Esophagus squamous epithelium (tissue), 5 donors: ENCODE measurements around the gene LRRK2. TPM values are rescaled to one million over a fixed set of nuclear protein-coding genes. Genes with fewer than 3 reads are reported as not detected.

Experiments used
- DNase-seq: peaks from one replicate; lab custom pipeline; 2025; lab: John Stamatoyannopoulos, UW
- H3K27ac ChIP-seq, 4 donors: fragments of 200-600 bp; sonication (generic); one replicate each; pipeline ENCODE4 v1.5.1; 2016 to 2019; ENCODE audit warnings: mild to moderate bottlenecking in 1 of 4
- H3K27me3 ChIP-seq, 4 donors: fragments of 200-600 bp; sonication (generic); 1 replicate in 3 of 4; 2 replicates in 1 of 4; pipeline versions ENCODE4 v1.5.1 to v1.6.0; 2017 to 2021; ENCODE audit warnings: antibody characterized with exemption in 1 of 4
- H3K36me3 ChIP-seq, 3 donors: fragments of 200-600 bp; sonication (generic); one replicate each; pipeline ENCODE4 v1.5.1; 2016 to 2019
- H3K4me1 ChIP-seq, 3 donors: fragments of 200-600 bp; sonication (generic); one replicate each; pipeline ENCODE4 v1.5.1; 2017 to 2019
- H3K4me3 ChIP-seq, 4 donors: fragments of 200-600 bp; sonication (generic); 1 replicate in 3 of 4; 2 replicates in 1 of 4; pipeline ENCODE4 v1.5.1; 2016 to 2019; ENCODE audit warnings: mild to moderate bottlenecking in 2 of 4, moderate library complexity in 1 of 4
- H3K9me3 ChIP-seq, 3 donors: fragments of 200-600 bp; sonication (generic); one replicate each; pipeline ENCODE4 v1.5.1; 2016 to 2019
- POLR2A ChIP-seq, 4 donors: fragments of 450-650 bp; IDR thresholded peaks; one replicate each; pipeline ENCODE4 v1.6.1; 2017; ENCODE audit warnings: antibody characterized with exemption in 4 of 4, mild to moderate bottlenecking in 4 of 4, moderate library complexity in 3 of 4
- WGBS, 2 donors: methylation state at CpG; one replicate each; pipeline ENCODE4 v1.1.5; 2018; 5-methylcytosine and 5-hydroxymethylcytosine counted together
- intact Hi-C: fragments of 100-400 bp; cut with DNase I; formaldehyde crosslinking; loops from one replicate; pipeline ENCODE4 v1.15.0; 2022
- total RNA-seq, 4 donors: library from RNA; depleted of rRNA; stranded (reverse); fragments of >200 nt; gene quantifications; one replicate each; pipeline ENCODE4 v1.1.0, GENCODE V29; 2016
- TF ChIP-seq, protein P1 (sequence below), 6 experiments: fragments of 450-650 bp in 4 of 6; fragments of 200-600 bp in 2 of 6; sonication (generic) in 2 of 6; IDR thresholded peaks; one replicate each; pipeline ENCODE4 v1.5.1; 2016 to 2019; ENCODE audit warnings: antibody characterized with exemption in 6 of 6, mild to moderate bottlenecking in 4 of 6, moderate library complexity in 4 of 6
- donor health status: DM: yes; HTN: yes; CAD: no.

Gene LRRK2
- total RNA-seq, 4 donors from 2014 or later: 10.9 to 21.4 (median 13.4) TPM

DNA sequence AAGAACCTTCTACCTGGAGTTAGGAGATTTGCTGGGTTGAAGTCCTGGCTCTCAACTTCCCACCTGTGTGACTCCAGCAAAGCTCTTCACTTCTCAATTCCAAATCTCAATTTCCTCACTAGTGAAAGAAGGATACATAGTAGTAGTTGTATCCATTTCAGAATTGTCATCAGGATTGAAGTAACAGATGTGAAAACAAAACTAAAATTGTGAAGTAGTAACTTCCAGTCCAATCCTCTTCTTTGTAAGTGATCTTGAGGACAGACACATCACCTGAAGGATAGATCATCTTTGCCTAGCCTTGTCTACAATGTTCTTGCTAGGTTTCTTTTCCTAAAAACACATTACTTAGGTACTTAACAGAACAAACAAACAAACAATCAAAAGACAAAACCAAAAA lies 1.2 kb upstream of the LRRK2 start:
- no peaks in the 10 kb centered on the region for H3K36me3 ChIP-seq
- H3K27ac ChIP-seq: peak overlapping the region; percentile 94 to 96 (median 94)
- peak overlapping the region; percentile 64 to 81 (median 72) for H3K4me3 ChIP-seq
- H3K9me3 ChIP-seq: no peaks in the 10 kb centered on the region
- intact Hi-C loops: no loop called here
- H3K4me1 ChIP-seq: peaks cover 0 to 46% (median 0%) of the 10 kb centered on the region in 3 donors
- H3K27me3 ChIP-seq: no peaks in the 10 kb centered on the region
- TF ChIP-seq, protein P1, sequence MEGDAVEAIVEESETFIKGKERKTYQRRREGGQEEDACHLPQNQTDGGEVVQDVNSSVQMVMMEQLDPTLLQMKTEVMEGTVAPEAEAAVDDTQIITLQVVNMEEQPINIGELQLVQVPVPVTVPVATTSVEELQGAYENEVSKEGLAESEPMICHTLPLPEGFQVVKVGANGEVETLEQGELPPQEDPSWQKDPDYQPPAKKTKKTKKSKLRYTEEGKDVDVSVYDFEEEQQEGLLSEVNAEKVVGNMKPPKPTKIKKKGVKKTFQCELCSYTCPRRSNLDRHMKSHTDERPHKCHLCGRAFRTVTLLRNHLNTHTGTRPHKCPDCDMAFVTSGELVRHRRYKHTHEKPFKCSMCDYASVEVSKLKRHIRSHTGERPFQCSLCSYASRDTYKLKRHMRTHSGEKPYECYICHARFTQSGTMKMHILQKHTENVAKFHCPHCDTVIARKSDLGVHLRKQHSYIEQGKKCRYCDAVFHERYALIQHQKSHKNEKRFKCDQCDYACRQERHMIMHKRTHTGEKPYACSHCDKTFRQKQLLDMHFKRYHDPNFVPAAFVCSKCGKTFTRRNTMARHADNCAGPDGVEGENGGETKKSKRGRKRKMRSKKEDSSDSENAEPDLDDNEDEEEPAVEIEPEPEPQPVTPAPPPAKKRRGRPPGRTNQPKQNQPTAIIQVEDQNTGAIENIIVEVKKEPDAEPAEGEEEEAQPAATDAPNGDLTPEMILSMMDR (IDR thresholded peaks at IDR 0.05): no peak
- DNase-seq: no peak

DNA sequence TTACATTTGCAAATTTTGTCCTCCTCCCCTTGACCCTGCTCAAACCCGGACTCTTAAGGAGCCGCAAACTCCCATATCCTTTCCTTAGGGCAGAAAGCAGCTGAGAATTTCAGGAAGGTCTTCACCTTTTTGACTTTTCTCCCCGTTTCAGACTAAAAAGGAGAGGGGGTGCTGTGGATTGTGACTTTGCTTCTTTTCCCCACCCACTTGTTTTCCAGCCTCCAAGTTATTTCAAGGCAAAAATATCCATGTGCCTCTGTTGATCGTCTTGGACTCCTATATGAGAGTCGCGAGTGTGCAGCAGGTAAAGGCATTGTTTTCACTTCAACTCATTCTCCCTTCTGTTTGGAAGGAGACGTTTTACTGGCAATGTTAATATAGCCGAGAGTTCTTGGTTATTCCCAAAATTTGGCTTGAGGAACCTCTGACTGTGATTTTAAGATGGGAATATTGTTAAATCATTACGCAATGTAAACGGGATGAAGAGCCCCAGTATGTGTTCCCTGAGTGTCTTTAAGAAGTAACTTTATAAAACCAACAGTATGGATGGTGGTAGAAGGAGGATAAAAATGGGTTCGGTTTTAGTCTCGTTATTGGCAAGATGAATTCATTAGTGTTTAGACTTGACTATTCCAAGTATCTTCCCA lies 663 bp downstream of the LRRK2 start:
- WGBS, 2 donors: 13 to 21% methylated on average over 12 of the region's 12 CpGs
- no peaks in the 10 kb centered on the region for H3K9me3 ChIP-seq
- TF ChIP-seq, protein P1 (IDR thresholded peaks at IDR 0.05): no peak
- no peak for TF ChIP-seq POLR2A (IDR thresholded peaks at IDR 0.05)
- peak overlapping the region; percentile 94 to 96 (median 94) for H3K27ac ChIP-seq
- H3K4me3 ChIP-seq: peak overlapping the region; percentile 64 to 81 (median 72)
- no peaks in the 10 kb centered on the region for H3K27me3 ChIP-seq
- DNase-seq: no peak
- intact Hi-C loops: no loop called here
- no peaks in the 10 kb centered on the region for H3K36me3 ChIP-seq
- peaks cover 0 to 63% (median 4%) of the 10 kb centered on the region in 3 donors for H3K4me1 ChIP-seq

DNA sequence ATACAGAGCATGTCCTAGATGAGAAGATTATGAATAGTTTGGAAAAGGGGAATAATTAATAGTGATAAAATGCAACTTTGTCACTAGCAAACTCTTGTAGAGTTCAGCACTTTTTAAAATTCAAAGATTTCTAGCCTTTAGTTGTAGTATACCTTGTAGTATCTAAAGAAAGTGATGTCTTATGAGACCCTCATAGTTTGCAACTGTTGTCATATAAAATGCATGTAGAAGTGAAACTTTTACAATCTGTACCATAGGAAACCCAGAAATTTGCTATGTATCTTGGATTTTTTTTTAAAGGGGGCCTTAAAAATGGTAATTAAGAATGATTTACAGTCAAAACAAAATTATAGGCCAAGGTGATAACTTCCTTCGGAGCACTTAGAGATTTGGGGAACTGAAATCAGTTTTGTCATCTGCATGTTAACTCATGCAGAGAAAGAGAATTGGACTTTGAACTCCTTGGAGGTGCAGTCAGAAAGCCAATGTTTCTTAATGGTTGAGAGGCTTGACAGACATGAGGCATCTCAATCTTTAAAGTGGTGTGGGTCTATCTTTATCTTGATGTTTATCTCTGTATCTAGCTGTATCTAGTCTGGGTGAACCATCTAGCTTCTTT lies 1.3 kb downstream of the LRRK2 start:
- no peaks in the 10 kb centered on the region for H3K9me3 ChIP-seq
- peaks cover 0 to 64% (median 4%) of the 10 kb centered on the region in 3 donors for H3K4me1 ChIP-seq
- H3K27me3 ChIP-seq: no peaks in the 10 kb centered on the region
- WGBS, 2 donors: 17 to 18% methylated on average over 1 of the region's 1 CpG
- H3K4me3 ChIP-seq: peak overlapping the region; percentile 64 to 81 (median 72)
- TF ChIP-seq, protein P1 (IDR thresholded peaks at IDR 0.05): no peak
- peak in 1 of 4 donors; percentile 19 for TF ChIP-seq POLR2A (IDR thresholded peaks at IDR 0.05)
- DNase-seq: no peak
- H3K36me3 ChIP-seq: no peaks in the 10 kb centered on the region
- intact Hi-C loops: no loop called here
- H3K27ac ChIP-seq: peak overlapping the region; percentile 94 to 96 (median 94)

DNA sequence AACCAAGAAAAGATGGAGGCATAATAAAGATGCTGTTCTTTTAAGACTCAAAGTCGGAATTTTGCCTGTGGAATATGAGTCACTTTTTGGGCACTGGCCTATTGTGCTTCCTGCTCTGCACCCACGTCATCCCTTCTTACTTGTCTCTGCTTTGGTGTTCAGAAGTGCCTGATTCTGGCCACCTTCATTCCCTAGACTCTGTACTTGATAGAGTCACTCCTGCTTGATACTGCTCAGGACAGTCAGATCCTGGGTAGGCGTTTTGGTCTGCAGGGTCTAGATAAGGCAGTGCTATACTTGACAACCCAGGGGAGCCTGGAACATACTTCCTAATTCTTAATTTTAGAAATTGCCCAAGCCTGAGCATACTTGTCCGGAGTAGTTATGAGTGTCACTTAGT lies 1.9 kb downstream of the LRRK2 start:
- no peak for DNase-seq
- peak overlapping the region; percentile 66 to 96 (median 94) for H3K27ac ChIP-seq
- intact Hi-C loops: no loop called here
- H3K9me3 ChIP-seq: no peaks in the 10 kb centered on the region
- H3K4me1 ChIP-seq: peaks cover 0 to 64% (median 4%) of the 10 kb centered on the region in 3 donors
- peak overlapping the region in 3 of 4 donors; percentile 70 to 81 (median 73) for H3K4me3 ChIP-seq
- H3K36me3 ChIP-seq: peaks cover 0 to under 1% (median 0%) of the 10 kb centered on the region in 3 donors
- WGBS, 2 donors: 4 to 15% methylated on average over 4 of the region's 4 CpGs
- TF ChIP-seq POLR2A (IDR thresholded peaks at IDR 0.05): peak in 1 of 4 donors; percentile 32
- TF ChIP-seq, protein P1 (IDR thresholded peaks at IDR 0.05): no peak
- H3K27me3 ChIP-seq: no peaks in the 10 kb centered on the region

DNA sequence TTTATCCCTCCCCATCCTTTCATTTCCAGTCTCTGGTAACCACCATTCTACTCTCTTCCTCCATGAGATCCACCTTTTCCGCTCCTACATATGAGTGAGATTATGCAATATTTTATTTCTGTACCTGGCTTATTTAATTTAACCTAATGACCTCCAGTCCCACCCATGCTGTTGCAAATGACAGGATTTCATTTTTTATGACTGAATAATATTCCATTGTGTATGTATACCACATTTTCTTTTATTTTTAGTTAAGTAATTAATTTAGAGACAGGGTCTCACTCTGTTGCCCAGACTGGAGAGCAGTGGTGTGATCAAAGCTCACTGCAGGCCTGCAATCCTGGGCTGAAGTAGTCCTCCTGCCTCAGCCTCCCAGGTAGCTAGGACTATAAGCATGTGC lies 2.6 kb downstream of the LRRK2 start:
- TF ChIP-seq POLR2A (IDR thresholded peaks at IDR 0.05): no peak
- TF ChIP-seq, protein P1 (IDR thresholded peaks at IDR 0.05): no peak
- intact Hi-C loops: no loop called here
- H3K27me3 ChIP-seq: no peaks in the 10 kb centered on the region
- no peak for DNase-seq
- peaks cover 0 to 8% (median 0%) of the 10 kb centered on the region in 3 donors for H3K36me3 ChIP-seq
- no peaks in the 10 kb centered on the region for H3K9me3 ChIP-seq
- peak overlapping the region in 2 of 4 donors; percentile 94 to 96 for H3K27ac ChIP-seq
- H3K4me3 ChIP-seq: peak overlapping the region in 2 of 4 donors; percentile 73 to 81
- 68 to 96% methylated on average over 1 of the region's 1 CpG for WGBS, 2 donors
- H3K4me1 ChIP-seq: peaks cover 0 to 64% (median 4%) of the 10 kb centered on the region in 3 donors
